Heart right ventricle (tissue), 16 donors: Measurements from ENCODE around the gene MROH2B. TPM values are rescaled to one million over a fixed set of nuclear protein-coding genes. Genes with fewer than 3 reads are reported as not detected.

Experiments used
- ATAC-seq, 8 donors: fragments of 200-7000 bp; cut with Tn5 transposase; one replicate each; pipeline ENCODE4 v1.9.1; 2020; ENCODE audit warnings: mild to moderate bottlenecking in 8 of 8, moderate library complexity in 8 of 8, moderate number of reproducible peaks in 1 of 8
- DNase-seq, 2 donors: peaks; one replicate each; pipeline ENCODE4 v3.0.0-alpha.2; 2020
- H3K27ac ChIP-seq, 10 donors: fragments of 200-600 bp; sonication (generic) in 2 of 10; one replicate each; pipeline versions ENCODE4 v1.5.0 to v1.8.0; 2020 to 2022; ENCODE audit warnings: mild to moderate bottlenecking in 3 of 10
- H3K27me3 ChIP-seq, 7 donors: fragments of 200-600 bp; one replicate each; pipeline ENCODE4 v1.8.0; 2021 to 2022; ENCODE audit warnings: mild to moderate bottlenecking in 2 of 7
- H3K36me3 ChIP-seq, 9 donors: fragments of 200-600 bp; sonication (generic) in 1 of 9; one replicate each; pipeline versions ENCODE4 v1.5.0 to v1.8.0; 2020 to 2022; ENCODE audit warnings: mild to moderate bottlenecking in 2 of 9
- H3K4me1 ChIP-seq, 9 donors: fragments of 200-600 bp; sonication (generic) in 1 of 9; one replicate each; pipeline versions ENCODE4 v1.5.0 to v1.8.0; 2020 to 2022; ENCODE audit warnings: mild to moderate bottlenecking in 4 of 9
- H3K4me3 ChIP-seq, 10 donors: fragments of 200-600 bp; sonication (generic) in 2 of 10; one replicate each; pipeline versions ENCODE4 v1.5.0 to v1.8.0; 2020 to 2022; ENCODE audit warnings: mild to moderate bottlenecking in 7 of 10, moderate library complexity in 2 of 10
- H3K9me3 ChIP-seq, 11 donors: fragments of 200-600 bp in 10 of 11; sonication (generic) in 2 of 11; one replicate each; pipeline versions ENCODE4 v1.5.0 to v1.8.0; 2013 to 2022; ENCODE audit warnings: mild to moderate bottlenecking in 2 of 11, control low read depth in 1 of 11, moderate library complexity in 1 of 11
- CTCF ChIP-seq, 9 donors: fragments of 200-600 bp; sonication (generic) in 2 of 9; IDR thresholded peaks; one replicate each; pipeline versions ENCODE4 v1.5.0 to v1.8.0; 2021 to 2022; ENCODE audit warnings: antibody characterized with exemption in 9 of 9, mild to moderate bottlenecking in 5 of 9, moderate library complexity in 1 of 9
- WGBS, 2 donors: extraction: QIAGEN DNeasy Blood & Tissue Kit; methylation state at CpG; one replicate each; pipeline ENCODE4 v1.1.7; 2013; ENCODE audit warnings: inconsistent platforms in 1 of 2; 5-methylcytosine and 5-hydroxymethylcytosine counted together
- intact Hi-C, 10 donors: fragments of 100-400 bp; cut with DNase I; formaldehyde crosslinking; loops; one replicate each; pipeline versions ENCODE4 v1.11.1 to v1.14.2; 2022
- polyA plus RNA-seq, 2 donors: library from polyadenylated mRNA; stranded (reverse); fragments of 200-250 nt; gene quantifications; one replicate each; pipeline ENCODE4 v1.2.3, GENCODE V29; 2013
- total RNA-seq, 10 donors: library from RNA; stranded (reverse); fragmentation: NEBNext Ultra II Directional in 3 of 10; extraction: Animal tissue kit (Norgen Biotek cat#: 25700) in 3 of 10; gene quantifications; one replicate each; pipeline versions ENCODE4 v1.2.1 to v1.2.4, GENCODE V29; 2021 to 2023
- donor health status: Arrhythmogenic right ventricular cardiomyopathy.
- donor health status: ischemic (EF 13 %, LVEDD 7.1; RV severe dilation, severe dysfunction).
- donor health status: healthy with polysubstance abuse.
- donor health status: DM: no; HTN: yes; CAD: no.
- donor health status: DM: no; HTN: no; CAD: no.
- donor health status: ischemic (EF 25% LVEDD 6.9; RV normal size, moderate dysfunction).
- donor health status: ischemic (EF 25% LVEDD 5.7; RV mildly dilated, moderate dysfunction).
- donor health status: healthy.
- donor health status: DM: yes; HTN: yes; CAD: no.
- donor health status: Ischemic cardiomyopathy.
- donor health status: ischemic (EF 35%, LVEDD 5.7; RV mildly dilated, moderate dysfunction).
- donor health status: nonischemic (EF 11% LVEDD 7.7; RV severe dilation, severe dysfunction).
- donor health status: DM: yes; HTN: yes; CAD: no.
- donor health status: PGD.
- donor health status: ischemic (EF 29% LVEDD 5.4; RV normal size, mild dysfunction).
- donor health status: nonischemic (EF 23%, LVEDD 6.1; RV moderate dilation, normal function).

MROH2B gene
- total and polyA plus RNA-seq, 12 donors, result under 0.01 TPM; not detected in 11

GRCh38 chr5:41083306-41083705 lies 12.2 kb upstream of the MROH2B start:
- WGBS, 2 donors, result 88% methylated on average over 7 of the region's 7 CpGs
- intact Hi-C loops, result no loop called here
- ATAC-seq, result no peak
- H3K27me3 ChIP-seq, result no peaks in the 10 kb centered on the region
- H3K36me3 ChIP-seq, result no peaks in the 10 kb centered on the region
- DNase-seq, result no peak
- no peak for TF ChIP-seq CTCF (IDR thresholded peaks at IDR 0.05)
- H3K4me1 ChIP-seq, result peaks cover 0 to 9% (median 0%) of the 10 kb centered on the region in 9 donors
- H3K9me3 ChIP-seq, result peaks cover 0 to 14% (median 0%) of the 10 kb centered on the region in 11 donors
- no peak overlapping the region for H3K4me3 ChIP-seq
- H3K27ac ChIP-seq, result no peak overlapping the region

- intact Hi-C loops, result no loop called here
- WGBS, 2 donors, result 97 to 99% methylated on average over 2 of the region's 2 CpGs
- Histone ChIP-seq H3K4me1 (peaks cover 0 to 15% (median 4%) of the 10 kb centered on the region in 9 donors), H3K4me3 (no peak overlapping the region), H3K36me3 (no peaks in the 10 kb centered on the region), H3K9me3 (peaks cover 0 to 5% (median 0%) of the 10 kb centered on the region in 11 donors), H3K27me3 (no peaks in the 10 kb centered on the region), H3K27ac (no peak overlapping the region)
- TF ChIP-seq CTCF (IDR thresholded peaks at IDR 0.05), result no peak
- ATAC-seq (no peak), DNase-seq (no peak)
Measured at GRCh38 chr5:41071975-41072374, 833 bp upstream of the MROH2B start.

- H3K9me3 ChIP-seq, result no peaks in the 10 kb centered on the region
- ATAC-seq (peak in 6 of 8 donors; percentile 44 to 83 (median 70)), DNase-seq (no peak)
- intact Hi-C loops, result no loop called here
- no peaks in the 10 kb centered on the region for H3K36me3 ChIP-seq
- 61 to 68% methylated on average over 2 of the region's 2 CpGs for WGBS, 2 donors
- peaks cover 0 to 19% (median 4%) of the 10 kb centered on the region in 9 donors for H3K4me1 ChIP-seq
- TF ChIP-seq CTCF (IDR thresholded peaks at IDR 0.05), result no peak
- no peaks in the 10 kb centered on the region for H3K27me3 ChIP-seq
- H3K4me3 ChIP-seq, result no peak overlapping the region
- H3K27ac ChIP-seq, result peak overlapping the region in 3 of 10 donors; percentile 9 to 25 (median 10)
Measured at GRCh38 chr5:41067714-41068568, 3.2 kb downstream of the MROH2B start.

GRCh38 chr5:41065691-41066335 lies 5.3 kb downstream of the MROH2B start:
- 68 to 76% methylated on average over 6 of the region's 6 CpGs for WGBS, 2 donors
- Histone ChIP-seq H3K36me3 (no peaks in the 10 kb centered on the region), H3K4me3 (no peak overlapping the region), H3K4me1 (peaks cover 0 to 19% (median 4%) of the 10 kb centered on the region in 9 donors), H3K9me3 (no peaks in the 10 kb centered on the region), H3K27ac (no peak overlapping the region), H3K27me3 (no peaks in the 10 kb centered on the region)
- peak in 1 of 9 donors; percentile 11 for TF ChIP-seq CTCF (IDR thresholded peaks at IDR 0.05)
- DNase-seq (no peak), ATAC-seq (no peak)
- intact Hi-C loops, result no loop called here
